A549 (cell line): ENCODE results near the gene PCDH9. TPM values are rescaled to one million over a fixed set of nuclear protein-coding genes. Genes with fewer than 3 reads are reported as not detected.

ENCODE experiments used
- ATAC-seq, 2 experiments: fragments of 200-7000 bp in 1 of 2; fragments of >200 bp in 1 of 2; cut with Nextera tagmentation in 1 of 2; cut with Tn5 transposase in 1 of 2; 3 replicates each; pipeline versions ENCODE4 v1.8.0 to v1.9.1; 2018 to 2020; ENCODE audit warnings: mild to moderate bottlenecking in 1 of 2, moderate library complexity in 1 of 2
- CTCF ChIA-PET: fragments of 300-600 bp; sonication (Branson Sonifier 250); formaldehyde crosslinking; extraction: SDS; loops from one replicate; lab custom pipeline; 2021; ENCODE audit warnings: antibody characterized with exemption, inconsistent platforms; lab: Yijun Ruan, JAX
- POLR2A ChIA-PET: fragments of 350-600 bp; formaldehyde crosslinking; extraction: SDS; loops from one replicate; lab custom pipeline; 2021; ENCODE audit warnings: antibody characterized with exemption, inconsistent platforms; lab: Yijun Ruan, JAX
- DNase-seq, 2 experiments: peaks; one replicate each; pipeline versions ENCODE4 v3.0.0 to v3.0.0-alpha.2; 2011 to 2016; ENCODE audit warnings: low read depth in 1 of 2, low spot score in 1 of 2
- FAIRE-seq: peaks from 2 replicates; lab custom pipeline; 2011; peaks lifted over from hg19 to GRCh38; lab: Jason Lieb, UNC
- H3K27ac ChIP-seq, 2 experiments: fragments of >200 bp; sonication (Bioruptor Twin); formaldehyde crosslinking; 3 replicates each; pipeline ENCODE4 v1.5.1; 2016 to 2017
- H3K4me1 ChIP-seq: fragments of >200 bp; sonication (Bioruptor Twin); formaldehyde crosslinking; 3 replicates; pipeline ENCODE4 v1.6.1; 2016
- H3K4me2 ChIP-seq: fragments of >200 bp; sonication (Bioruptor Twin); formaldehyde crosslinking; 3 replicates; pipeline ENCODE4 v1.6.1; 2016
- H3K4me3 ChIP-seq: fragments of >200 bp; sonication (Bioruptor Twin); formaldehyde crosslinking; 3 replicates; pipeline ENCODE4 v1.5.1; 2016
- H3K9me3 ChIP-seq: fragments of >200 bp; sonication (Bioruptor Twin); formaldehyde crosslinking; 3 replicates; pipeline ENCODE4 v1.6.1; 2016
- CBX8 ChIP-seq: fragments of 200-600 bp; sonication (generic); IDR thresholded peaks from 2 replicates; pipeline ENCODE4 v1.6.1; 2016
- CEBPB ChIP-seq, 2 experiments: fragments of >200 bp in 1 of 2; sonication (Bioruptor Twin) in 1 of 2; formaldehyde crosslinking in 1 of 2; IDR thresholded peaks; 2 replicates each; pipeline ENCODE4 v1.6.1; 2012 to 2016
- EHF ChIP-seq: fragments of 250-450 bp; sonication (Bioruptor Pico); IDR thresholded peaks from 2 replicates; pipeline ENCODE4 v1.5.0; 2020; ENCODE audit warnings: mild to moderate bottlenecking
- EHMT2 ChIP-seq: fragments of 200-600 bp; sonication (generic); IDR thresholded peaks from 2 replicates; pipeline ENCODE4 v1.6.1; 2016; ENCODE audit warnings: antibody characterized with exemption, low read depth, mild to moderate bottlenecking, moderate library complexity
- FOSB ChIP-seq: fragments of 250-450 bp; sonication (Bioruptor Pico); IDR thresholded peaks from 2 replicates; pipeline ENCODE4 v1.5.0; 2020; ENCODE audit warnings: mild to moderate bottlenecking, moderate library complexity
- FOSL2 ChIP-seq, 2 experiments: fragments of 450-650 bp in 1 of 2; fragments of >200 bp in 1 of 2; sonication (Bioruptor Twin) in 1 of 2; formaldehyde crosslinking; IDR thresholded peaks; 2 replicates each; pipeline versions ENCODE4 v1.5.0 to v1.6.1; 2016 to 2020; ENCODE audit warnings: mild to moderate bottlenecking in 1 of 2, moderate library complexity in 1 of 2
- FOXS1 ChIP-seq: fragments of 250-450 bp; sonication (Bioruptor Pico); IDR thresholded peaks from 2 replicates; pipeline ENCODE4 v1.5.0; 2020; ENCODE audit warnings: mild to moderate bottlenecking, moderate library complexity
- GATA3 ChIP-seq: IDR thresholded peaks from 2 replicates; pipeline ENCODE4 v1.6.1; 2012; ENCODE audit warnings: borderline replicate concordance
- HDAC2 ChIP-seq: fragments of 200-600 bp; sonication (generic); IDR thresholded peaks from 2 replicates; pipeline ENCODE4 v1.6.1; 2016
- HES2 ChIP-seq: fragments of >200 bp; sonication (Bioruptor Twin); formaldehyde crosslinking; IDR thresholded peaks from 2 replicates; pipeline ENCODE4 v1.6.1; 2016
- HEYL ChIP-seq: fragments of 250-450 bp; sonication (Bioruptor Pico); IDR thresholded peaks from 2 replicates; pipeline ENCODE4 v1.8.0; 2021; ENCODE audit warnings: mild to moderate bottlenecking, moderate library complexity
- HOXB5 ChIP-seq: fragments of 250-450 bp; sonication (Bioruptor Pico); IDR thresholded peaks from 2 replicates; pipeline ENCODE4 v1.5.0; 2020; ENCODE audit warnings: mild to moderate bottlenecking, moderate library complexity
- JUN ChIP-seq, 2 experiments: fragments of >200 bp; sonication (Bioruptor Twin); formaldehyde crosslinking; IDR thresholded peaks; 2 replicates in 1 of 2; 3 replicates in 1 of 2; pipeline ENCODE4 v1.6.1; 2016 to 2017
- KDM5A ChIP-seq: fragments of 200-600 bp; sonication (generic); IDR thresholded peaks from 2 replicates; pipeline ENCODE4 v1.6.1; 2016; ENCODE audit warnings: antibody characterized with exemption, mild to moderate bottlenecking
- MAFK ChIP-seq: fragments of 450-650 bp; IDR thresholded peaks from 2 replicates; pipeline ENCODE4 v1.6.1; 2014; ENCODE audit not compliant: partially characterized antibody
- NFE2L2 ChIP-seq: fragments of 150-350 bp; conservative IDR thresholded peaks from 2 replicates; pipeline ENCODE4 v1.6.1; 2014; ENCODE audit warnings: low read length
- PBX3 ChIP-seq: IDR thresholded peaks from 2 replicates; pipeline ENCODE4 v1.6.1; 2012
- PHF8 ChIP-seq: fragments of 200-600 bp; sonication (generic); IDR thresholded peaks from 2 replicates; pipeline ENCODE4 v1.6.1; 2016; ENCODE audit warnings: low read depth, mild to moderate bottlenecking, antibody characterized with exemption, moderate library complexity, borderline replicate concordance
- POLR2A ChIP-seq: IDR thresholded peaks from 2 replicates; pipeline ENCODE4 v1.6.1; 2012; ENCODE audit warnings: mild to moderate bottlenecking, low read length
- RARB ChIP-seq: fragments of 250-450 bp; sonication (Bioruptor Pico); IDR thresholded peaks from 2 replicates; pipeline ENCODE4 v1.8.0; 2021; ENCODE audit warnings: mild to moderate bottlenecking, moderate library complexity
- RNF2 ChIP-seq: fragments of 200-600 bp; sonication (generic); IDR thresholded peaks from 2 replicates; pipeline ENCODE4 v1.6.1; 2016; ENCODE audit warnings: low read depth, mild to moderate bottlenecking, antibody characterized with exemption, moderate library complexity, borderline replicate concordance
- ZC3H11A ChIP-seq: fragments of 450-650 bp; IDR thresholded peaks from 2 replicates; pipeline ENCODE4 v1.6.1; 2014; ENCODE audit warnings: antibody characterized with exemption, mild to moderate bottlenecking
- WGBS: methylation state at CpG from one replicate; pipeline ENCODE4 v1.1.6; 2017; ENCODE audit errors: missing lambda C conversion rate; 5-methylcytosine and 5-hydroxymethylcytosine counted together
- polyA plus RNA-seq, 4 experiments: library from polyadenylated mRNA; depleted of rRNA in 3 of 4; stranded (reverse); fragments of >200 nt; fragmentation: RNase III in 1 of 4; extraction: RNeasy Plus Mini Kit Qiagen cat#74134 plus additional on column Dnase treatment in 1 of 4; gene quantifications; 2 replicates in 3 of 4; 3 replicates in 1 of 4; pipeline ENCODE4 v1.2.3, GENCODE V29; 2011 to 2017
- TF ChIP-seq, protein P1 (sequence below): fragments of >200 bp; sonication (Bioruptor Twin); formaldehyde crosslinking; IDR thresholded peaks from 3 replicates; pipeline ENCODE4 v1.6.1; 2016
- TF ChIP-seq, protein P2 (sequence below): fragments of >200 bp; sonication (Bioruptor Twin); formaldehyde crosslinking; IDR thresholded peaks from 3 replicates; pipeline ENCODE4 v1.5.1; 2016

The PCDH9 gene
- polyA plus RNA-seq, 2 of the 4 experiments (the other 2 are of a cell fraction): 16.0 to 29.5 TPM

DNA sequence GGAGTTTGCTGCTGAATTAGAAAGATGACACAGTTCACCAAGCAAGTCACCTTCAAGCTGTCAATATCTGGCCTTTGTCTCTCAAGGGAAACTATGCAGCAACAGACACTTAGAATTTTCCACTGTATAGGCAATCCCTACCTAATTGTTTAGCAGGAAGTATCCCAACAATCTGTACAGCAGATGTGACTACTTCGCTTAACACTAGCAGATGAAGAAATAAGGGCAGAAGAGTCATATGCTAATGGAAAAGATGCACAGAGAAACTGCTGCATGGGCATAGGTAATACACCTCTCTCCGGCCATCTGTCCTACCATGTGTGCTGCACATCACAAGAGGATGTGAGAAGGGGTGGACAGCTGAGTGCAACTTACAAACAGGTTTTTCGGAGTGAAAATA is 851.2 kb downstream of the PCDH9 start:
- ATAC-seq: no peak
- WGBS: 93% methylated on average over 3 of the region's 3 CpGs
- TF ChIP-seq FOSB (CRISPR knock-in tag) (no peak), POLR2A (no peak), RNF2 (no peak), KDM5A (no peak), GATA3 (no peak), ZC3H11A (no peak), RARB (CRISPR knock-in tag) (no peak), HDAC2 (no peak), EHF (no peak), NFE2L2 (no peak), HEYL (CRISPR knock-in tag) (no peak), MAFK (no peak), FOSL2 (IDR thresholded peaks at IDR 0.05) (no peak), FOSL2 (CRISPR knock-in tag; IDR thresholded peaks at IDR 0.05) (no peak), PHF8 (no peak), CBX8 (no peak)
- TF ChIP-seq, protein P1, sequence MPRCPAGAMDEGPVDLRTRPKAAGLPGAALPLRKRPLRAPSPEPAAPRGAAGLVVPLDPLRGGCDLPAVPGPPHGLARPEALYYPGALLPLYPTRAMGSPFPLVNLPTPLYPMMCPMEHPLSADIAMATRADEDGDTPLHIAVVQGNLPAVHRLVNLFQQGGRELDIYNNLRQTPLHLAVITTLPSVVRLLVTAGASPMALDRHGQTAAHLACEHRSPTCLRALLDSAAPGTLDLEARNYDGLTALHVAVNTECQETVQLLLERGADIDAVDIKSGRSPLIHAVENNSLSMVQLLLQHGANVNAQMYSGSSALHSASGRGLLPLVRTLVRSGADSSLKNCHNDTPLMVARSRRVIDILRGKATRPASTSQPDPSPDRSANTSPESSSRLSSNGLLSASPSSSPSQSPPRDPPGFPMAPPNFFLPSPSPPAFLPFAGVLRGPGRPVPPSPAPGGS: no peak
- TF ChIP-seq, protein P2, sequence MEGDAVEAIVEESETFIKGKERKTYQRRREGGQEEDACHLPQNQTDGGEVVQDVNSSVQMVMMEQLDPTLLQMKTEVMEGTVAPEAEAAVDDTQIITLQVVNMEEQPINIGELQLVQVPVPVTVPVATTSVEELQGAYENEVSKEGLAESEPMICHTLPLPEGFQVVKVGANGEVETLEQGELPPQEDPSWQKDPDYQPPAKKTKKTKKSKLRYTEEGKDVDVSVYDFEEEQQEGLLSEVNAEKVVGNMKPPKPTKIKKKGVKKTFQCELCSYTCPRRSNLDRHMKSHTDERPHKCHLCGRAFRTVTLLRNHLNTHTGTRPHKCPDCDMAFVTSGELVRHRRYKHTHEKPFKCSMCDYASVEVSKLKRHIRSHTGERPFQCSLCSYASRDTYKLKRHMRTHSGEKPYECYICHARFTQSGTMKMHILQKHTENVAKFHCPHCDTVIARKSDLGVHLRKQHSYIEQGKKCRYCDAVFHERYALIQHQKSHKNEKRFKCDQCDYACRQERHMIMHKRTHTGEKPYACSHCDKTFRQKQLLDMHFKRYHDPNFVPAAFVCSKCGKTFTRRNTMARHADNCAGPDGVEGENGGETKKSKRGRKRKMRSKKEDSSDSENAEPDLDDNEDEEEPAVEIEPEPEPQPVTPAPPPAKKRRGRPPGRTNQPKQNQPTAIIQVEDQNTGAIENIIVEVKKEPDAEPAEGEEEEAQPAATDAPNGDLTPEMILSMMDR: no peak
- Histone ChIP-seq H3K9me3 (no peaks in the 10 kb centered on the region), H3K27ac (no peak overlapping the region), H3K4me1 (no peaks in the 10 kb centered on the region), H3K4me2 (no peak overlapping the region), H3K4me3 (no peak overlapping the region)
- POLR2A ChIA-PET: no interaction called here
- FAIRE-seq: no peak
- no peak for DNase-seq
- CTCF ChIA-PET: no interaction called here

- POLR2A ChIA-PET: no interaction called here
- no peaks in the 10 kb centered on the region for H3K9me3 ChIP-seq
- WGBS: 91% methylated on average over 2 of the region's 2 CpGs
- no peak overlapping the region for H3K4me2 ChIP-seq
- no peak for FAIRE-seq
- TF ChIP-seq, protein P2: no peak
- TF ChIP-seq JUN (IDR thresholded peaks at IDR 0.05) (no peak), HES2 (no peak), PBX3 (no peak), EHMT2 (no peak), CEBPB (IDR thresholded peaks at IDR 0.05) (no peak), POLR2A (no peak), FOXS1 (CRISPR knock-in tag) (no peak), HOXB5 (no peak), FOSL2 (IDR thresholded peaks at IDR 0.05) (no peak), FOSL2 (CRISPR knock-in tag; IDR thresholded peaks at IDR 0.05) (no peak), MAFK (no peak)
- H3K4me1 ChIP-seq: no peaks in the 10 kb centered on the region
- no peak overlapping the region for H3K27ac ChIP-seq
- ATAC-seq: no peak
- CTCF ChIA-PET: no interaction called here
- DNase-seq: no peak
- no peak overlapping the region for H3K4me3 ChIP-seq
These were observed 852.6 kb downstream of the PCDH9 start for GRCh38 chr13:66377569-66377968.
